HG03575 (cell line): Measurements from ENCODE around the gene ANG.
"Not testable (repeated sequence)": the region's sequence is repeated elsewhere in the genome, so short reads cannot be mapped to it uniquely, and the experiment has no call there.

Experiments used
- ATAC-seq: cut with Tn5 transposase; IDR thresholded peaks from one replicate; pipeline ENCODE4 v1.9.1; 2021; ENCODE audit not compliant: unreplicated experiment, insufficient number of reproducible peaks, low FRiP score; ENCODE audit errors: extremely low read depth

ANG gene

DNA sequence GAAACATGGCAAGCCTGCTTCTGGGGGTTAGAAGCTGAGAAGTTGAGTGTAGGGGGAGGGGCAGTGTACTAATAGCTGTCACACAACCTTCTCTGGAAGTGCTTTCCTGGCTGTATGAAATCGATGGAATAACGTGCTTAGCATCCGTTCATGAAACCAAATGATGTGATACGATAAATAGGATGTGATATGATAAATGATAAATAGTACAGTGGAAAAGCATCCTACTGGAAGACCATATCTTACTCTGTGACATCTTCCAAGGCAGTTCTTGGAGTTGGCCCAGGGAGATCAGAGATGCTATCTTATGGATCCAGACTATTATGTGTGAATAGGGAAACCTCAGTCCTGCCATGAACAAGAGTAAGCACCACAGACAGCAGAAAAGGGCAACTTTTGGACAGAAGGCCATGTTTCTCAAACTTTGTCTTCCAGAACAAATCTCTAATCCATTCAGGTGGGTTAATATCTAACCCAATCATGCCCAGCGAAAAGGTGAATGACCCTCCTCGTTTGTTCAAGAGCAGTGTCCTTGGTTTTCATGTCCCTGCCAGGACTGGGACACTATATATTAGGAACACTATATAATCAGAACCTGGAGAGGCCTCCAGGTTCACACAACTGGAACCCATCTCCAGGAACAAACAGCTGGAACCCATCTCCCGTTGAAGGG is at the start of gene ANG:
ANG (plus strand) TSS at position 598 of the 673 bp plus-strand sequence. CDS start 4,801 bp downstream, outside the sequence.
- ATAC-seq = no peak

DNA sequence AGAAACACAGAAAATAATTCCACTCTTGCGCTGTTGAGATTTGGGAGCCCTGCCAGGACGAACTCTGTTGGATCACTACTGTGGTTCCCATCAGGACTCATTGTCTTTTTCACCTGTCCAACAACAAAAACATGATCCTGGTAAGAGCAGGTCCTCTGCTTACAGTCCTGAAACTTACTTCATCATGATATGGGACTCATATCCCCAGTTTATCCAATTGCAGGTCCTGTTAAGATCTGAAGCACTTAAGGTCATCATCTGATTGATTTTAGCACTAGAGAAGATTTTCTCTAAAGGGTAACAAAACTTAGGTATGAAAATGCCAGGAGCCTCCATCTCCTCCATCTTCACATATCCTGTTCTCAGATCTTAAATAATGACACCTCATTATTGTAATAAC is 47.0 kb upstream of the ANG start, which contains the start of gene OR6S1:
OR6S1 (minus strand) TSS at position 101 of the 400 bp plus-strand sequence; CDS start at position 101, 0 bp downstream.
- ATAC-seq = no peak

DNA sequence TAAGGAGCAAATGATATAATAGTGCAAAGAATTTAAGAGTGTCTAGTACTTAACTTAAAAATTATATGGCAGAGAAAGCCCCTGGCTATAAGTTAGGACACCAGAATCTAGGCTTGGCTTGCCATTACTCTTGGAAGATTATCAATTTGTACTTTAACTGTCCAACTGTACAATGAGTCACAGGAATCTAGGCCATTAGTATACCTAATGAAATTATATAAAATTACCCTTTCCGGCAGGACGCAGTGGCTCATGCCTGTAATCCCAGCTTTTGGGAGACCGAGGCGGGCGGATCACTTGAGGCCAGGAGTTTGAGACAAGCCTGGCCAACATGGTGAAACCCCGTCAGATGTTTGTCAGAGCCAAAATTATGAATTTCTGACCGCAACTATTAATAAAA is 46.4 kb upstream of the ANG start:
- ATAC-seq = no peak

DNA sequence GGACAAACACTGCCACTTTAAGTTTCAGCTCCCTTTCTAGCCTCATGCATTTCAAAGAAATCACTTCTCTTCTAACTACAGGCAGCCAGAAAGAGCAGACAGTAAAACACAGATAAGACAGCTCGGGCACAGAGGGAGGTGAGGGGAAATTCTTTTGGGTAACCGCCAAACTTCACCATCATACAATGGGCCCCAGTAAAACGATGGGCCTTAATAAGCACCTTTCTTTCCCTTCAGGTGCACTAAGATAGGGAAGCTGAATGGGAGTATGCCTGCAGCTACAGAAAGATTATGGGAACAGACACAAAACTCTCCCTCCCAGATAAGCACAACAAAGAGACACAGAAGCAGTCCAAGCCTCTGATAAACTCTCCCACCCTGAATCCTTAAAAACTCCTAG is 45.8 kb upstream of the ANG start:
- ATAC-seq = not testable (repeated sequence)

DNA sequence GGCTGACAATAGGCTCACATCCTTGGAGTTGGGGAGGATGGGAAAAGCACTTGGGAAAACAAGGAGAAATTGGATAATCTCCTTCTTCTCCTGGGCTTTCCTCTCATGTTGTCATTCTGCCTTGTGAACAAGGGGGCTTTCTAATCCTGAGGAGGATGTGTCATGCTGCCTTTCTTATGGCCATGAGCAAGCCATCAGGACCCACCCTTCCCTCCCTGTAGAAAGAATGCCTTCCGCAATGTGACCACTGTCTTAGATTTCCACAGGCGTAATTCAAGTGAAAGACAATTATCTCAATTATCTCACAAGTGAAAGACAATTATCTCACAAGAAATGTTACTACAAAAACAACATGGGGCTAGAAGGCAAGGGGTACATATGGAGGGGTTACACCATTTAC is 44.0 kb upstream of the ANG start:
- no peak for ATAC-seq

DNA sequence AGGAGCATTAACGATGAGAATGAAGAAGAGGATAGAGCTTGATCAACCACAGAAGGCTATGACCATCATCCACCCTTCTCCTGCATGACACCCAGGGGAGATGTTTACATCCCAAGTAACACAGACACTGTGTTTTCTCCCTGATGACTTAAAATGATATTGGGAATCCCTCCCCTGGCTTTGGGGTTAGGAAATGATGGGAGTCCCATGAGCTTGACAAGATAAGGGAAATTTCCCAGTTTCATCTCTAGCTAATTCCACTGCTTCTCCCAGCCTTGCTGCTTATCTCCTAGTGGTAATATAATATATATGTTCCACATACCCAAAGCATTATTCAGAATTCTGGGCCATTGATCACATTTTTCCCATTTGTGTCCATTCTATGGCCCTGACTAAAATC is 43.1 kb upstream of the ANG start:
- no peak for ATAC-seq

DNA sequence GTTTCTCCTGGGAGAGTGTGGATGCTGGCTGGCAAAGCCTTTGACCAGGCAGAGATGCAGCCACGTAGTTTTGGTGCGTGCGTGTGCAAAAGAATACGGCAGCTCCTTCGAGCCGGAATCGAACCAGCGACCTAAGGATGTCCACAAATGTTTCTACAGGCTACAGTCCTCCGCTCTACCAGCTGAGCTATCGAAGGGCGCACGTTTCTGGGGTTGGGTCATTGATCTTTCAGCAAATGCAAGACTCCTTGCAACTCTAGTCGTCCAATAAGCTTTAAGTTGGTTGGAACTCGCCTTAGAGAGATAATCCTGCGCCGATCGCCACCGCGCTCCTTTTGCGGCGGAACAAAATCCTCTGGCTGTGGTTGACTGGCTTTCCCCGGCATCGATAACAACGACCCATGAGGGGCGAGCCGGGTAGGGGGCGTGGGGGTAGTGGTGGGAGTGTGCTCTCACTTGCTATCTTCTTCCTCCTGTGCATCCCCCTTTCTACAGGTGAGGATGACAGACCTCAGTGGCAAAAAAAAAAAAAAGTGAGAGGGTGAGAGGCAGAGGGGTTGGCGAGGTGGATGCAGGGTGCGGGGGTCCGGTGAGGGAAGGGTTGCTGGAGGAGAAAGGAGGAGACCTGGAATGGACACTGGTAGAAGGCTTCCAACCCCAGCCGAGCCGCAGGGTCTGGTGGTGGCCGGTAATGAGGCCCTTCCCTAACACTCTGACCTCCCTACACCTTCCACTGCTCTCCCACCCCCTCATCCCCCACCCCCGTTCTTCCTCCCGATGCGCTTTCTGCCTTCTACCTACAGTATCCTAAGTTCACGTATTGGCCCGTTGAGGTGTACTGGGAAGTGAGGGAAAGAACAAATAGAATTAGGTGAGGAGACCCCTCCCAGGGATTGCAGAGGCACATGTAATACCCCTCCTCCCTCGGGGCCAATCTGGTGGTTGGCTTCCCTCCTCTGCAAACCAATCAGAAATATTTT is 35.3 kb upstream of the ANG start:
- ATAC-seq = no peak

DNA sequence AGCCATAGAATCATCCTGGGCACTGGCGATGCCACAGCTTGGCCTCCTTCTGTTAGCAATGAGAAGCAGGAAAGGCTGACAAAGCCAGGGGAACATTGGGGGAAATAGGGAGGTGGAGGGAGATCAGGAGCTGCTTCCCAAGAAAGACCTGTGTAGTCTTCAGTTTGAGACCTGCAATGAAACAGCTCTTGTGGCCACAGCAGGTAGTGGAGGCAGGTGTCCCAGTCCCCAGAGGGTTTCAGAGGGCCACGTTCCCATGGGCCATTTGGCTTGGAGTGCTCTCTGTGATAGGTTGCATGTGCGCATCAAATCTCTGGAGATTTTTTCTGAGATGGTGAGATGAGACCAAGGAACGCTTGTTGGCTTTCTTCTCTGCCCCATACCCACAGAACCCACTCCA is 32.7 kb upstream of the ANG start:
- no peak for ATAC-seq

DNA sequence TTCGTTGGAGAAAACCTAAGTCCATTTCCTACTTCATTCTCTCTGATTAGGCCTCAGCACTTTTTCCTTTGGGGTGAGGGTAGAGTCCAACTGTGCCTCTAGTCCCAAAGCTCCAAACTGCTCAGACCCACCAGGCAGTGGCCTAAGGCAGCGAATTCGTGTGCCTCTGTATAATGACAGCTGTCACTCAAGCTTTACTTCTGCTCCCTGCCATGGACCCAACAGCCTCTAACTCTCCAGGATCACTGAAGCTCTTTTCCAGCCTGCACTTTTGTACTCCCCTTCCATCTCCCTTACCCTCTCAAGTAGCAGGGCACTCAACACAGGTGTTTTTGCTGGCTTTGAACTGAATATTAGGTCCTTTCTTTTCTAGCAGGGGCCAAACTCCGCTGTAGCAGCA is 32.3 kb upstream of the ANG start:
- no peak for ATAC-seq

DNA sequence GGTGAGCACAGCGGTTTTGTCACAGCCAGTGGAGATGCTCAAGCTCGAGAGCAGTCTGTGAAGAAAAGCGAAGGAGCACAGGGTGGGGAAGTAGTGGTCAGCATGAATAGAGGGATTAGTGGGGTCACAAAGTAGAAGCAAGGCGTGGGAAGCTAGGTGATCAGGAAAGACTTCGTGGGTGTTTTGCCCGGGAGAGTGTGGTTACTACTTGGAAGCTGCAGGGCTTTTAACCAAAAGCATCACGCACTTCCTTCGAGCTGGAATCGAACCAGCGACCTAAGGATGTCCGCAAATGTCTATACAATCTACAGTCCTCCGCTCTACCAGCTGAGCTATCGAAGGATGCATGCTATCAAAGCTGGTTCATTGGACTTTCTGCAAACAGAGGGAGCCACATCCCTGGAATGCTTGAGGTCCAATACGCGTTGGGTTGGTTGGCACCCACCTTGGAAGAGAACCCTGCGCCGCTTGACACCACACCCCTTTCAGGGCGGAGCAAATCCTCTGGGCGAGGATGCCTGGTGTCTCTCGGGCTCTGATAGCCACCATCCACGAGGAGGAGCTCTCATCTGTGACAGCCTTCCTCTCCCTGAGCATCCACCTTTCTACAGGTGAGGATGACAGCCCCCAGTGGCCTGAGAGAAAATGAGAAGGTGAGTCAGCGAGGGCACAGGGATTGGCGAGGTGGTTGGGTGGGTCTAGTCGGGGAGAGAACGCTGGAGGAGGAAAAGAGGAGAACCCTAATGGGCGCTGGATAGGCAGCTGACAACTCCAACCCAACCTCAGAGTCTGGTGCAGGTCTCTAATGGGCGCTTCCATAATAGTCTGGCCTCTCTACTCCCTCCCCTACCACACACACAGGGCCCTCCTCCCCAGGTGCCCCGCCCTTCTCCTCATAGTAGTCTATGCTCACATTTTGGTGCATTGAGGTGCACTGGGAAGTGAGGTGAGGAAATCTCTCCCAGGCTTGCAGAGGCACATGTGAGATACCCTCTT is 31.1 kb upstream of the ANG start:
- no peak for ATAC-seq

DNA sequence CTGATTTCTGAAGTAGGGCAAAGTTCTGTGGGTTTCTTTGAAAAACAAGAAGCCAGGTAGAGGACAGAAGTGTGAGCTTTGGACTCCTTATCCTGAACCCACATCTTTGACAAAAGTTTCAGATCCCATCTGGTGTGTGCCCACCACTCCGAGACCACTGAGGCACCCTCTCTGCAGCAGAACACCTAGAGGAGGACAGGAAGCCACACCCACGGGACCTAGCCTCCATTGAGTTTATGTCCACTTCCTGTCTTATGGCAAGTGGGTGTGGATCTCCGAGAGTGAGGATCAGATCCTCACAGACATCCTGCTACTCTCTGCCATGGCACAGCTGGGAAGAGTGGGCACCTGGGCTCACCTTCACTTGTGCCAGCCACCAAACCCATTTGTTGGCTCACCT is 30.3 kb upstream of the ANG start:
- ATAC-seq = no peak

DNA sequence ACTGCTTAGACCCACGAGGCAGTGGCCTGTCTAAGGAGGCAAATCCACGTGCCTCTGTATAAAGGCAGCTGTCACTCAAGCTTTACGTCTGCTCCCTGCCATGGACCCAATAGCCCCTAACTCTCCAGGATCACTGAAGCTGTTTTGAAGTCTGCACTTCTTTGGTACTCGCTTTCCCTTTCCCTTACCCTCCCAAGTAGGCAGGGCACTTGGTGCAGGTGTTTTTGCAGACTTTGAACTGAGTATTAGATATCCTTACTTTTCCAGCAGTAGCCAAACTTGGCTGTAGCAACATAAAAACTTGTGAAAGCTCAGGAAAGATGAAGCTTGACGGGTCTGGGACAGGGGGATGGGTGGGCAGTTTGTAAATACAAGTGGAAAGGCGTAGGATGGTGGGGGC is 29.2 kb upstream of the ANG start:
- ATAC-seq = no peak

DNA sequence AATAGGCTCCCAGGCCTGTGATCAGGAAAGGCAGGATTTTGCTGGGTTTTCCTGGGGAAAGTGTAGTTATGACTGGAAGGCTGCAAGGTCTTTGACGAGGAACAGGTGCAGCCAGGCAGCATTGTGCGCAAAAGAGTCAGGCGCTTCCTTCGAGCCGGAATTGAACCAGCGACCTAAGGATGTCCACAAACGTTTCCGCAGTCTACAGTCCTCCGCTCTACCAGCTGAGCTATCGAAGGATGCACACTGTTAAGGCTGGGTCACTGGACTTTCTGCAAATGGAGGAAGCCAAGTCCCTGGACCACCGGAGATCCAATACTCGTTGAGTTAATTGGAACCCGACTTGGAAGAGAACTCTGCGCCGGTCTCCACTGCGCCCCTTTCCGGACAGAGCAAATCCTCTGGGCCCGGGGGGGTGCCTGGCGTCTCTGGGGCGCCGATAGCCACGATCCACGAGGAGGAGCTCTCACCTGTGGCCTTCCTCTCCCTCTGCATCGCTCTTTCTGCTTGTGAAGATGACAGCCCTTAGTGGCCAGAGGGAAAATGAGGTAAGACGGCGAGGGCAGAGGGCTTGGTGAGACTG is 28.7 kb upstream of the ANG start:
- no peak for ATAC-seq

DNA sequence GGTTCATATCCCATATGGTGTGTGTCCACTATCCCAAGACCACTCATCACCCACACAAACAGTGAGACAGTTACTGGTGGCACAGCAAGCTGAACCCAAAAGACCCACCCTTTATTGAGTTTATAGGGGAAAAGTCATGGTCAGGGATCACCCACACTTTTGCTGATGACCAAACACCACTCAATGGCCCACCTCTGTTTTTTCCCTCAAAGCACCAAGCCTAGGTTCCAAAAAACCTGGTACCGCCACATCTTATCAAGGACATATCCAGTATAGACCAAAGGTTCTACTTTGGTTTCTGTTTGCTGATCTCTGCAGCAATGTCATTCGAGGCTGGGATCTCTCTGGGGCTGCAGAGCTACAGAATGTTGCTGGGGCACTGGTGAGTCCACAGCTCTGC is 27.4 kb upstream of the ANG start:
- ATAC-seq = no peak

DNA sequence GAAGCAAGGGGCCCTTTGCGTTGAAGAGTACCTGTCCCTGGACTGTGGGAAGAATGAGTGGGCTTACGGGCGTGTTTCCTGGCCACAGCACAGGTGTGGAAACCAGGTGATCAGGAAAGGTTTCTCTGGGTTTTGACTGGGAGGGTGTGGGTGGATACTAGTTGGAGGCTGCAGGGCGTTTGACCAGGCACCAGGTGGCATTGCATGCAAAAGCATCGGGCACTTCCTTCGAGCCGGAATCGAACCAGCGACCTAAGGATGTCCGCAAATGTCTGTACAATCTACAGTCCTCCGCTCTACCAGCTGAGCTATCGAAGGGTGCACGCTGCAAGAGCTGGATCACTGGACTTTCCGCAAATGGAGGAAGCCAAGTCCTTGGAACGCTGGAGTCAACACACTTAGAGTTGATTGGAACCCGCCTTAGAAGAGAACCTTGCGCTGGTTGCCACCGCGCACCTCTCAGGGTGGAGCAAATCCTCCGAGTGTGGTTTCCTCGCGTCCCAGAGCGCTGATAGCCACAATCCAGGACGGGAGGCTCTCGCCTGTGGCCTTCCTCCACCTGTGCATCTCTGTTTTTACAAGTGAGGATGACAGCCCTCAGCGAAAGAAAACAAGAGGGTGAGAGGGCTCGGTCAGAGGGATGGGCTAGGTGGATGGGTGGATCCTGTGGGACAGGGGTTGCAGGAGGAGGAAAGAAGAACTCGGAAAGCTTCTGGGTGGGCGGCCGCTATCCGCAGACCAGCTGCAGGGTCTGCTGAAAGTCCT is 25.4 kb upstream of the ANG start:
- ATAC-seq = no peak

DNA sequence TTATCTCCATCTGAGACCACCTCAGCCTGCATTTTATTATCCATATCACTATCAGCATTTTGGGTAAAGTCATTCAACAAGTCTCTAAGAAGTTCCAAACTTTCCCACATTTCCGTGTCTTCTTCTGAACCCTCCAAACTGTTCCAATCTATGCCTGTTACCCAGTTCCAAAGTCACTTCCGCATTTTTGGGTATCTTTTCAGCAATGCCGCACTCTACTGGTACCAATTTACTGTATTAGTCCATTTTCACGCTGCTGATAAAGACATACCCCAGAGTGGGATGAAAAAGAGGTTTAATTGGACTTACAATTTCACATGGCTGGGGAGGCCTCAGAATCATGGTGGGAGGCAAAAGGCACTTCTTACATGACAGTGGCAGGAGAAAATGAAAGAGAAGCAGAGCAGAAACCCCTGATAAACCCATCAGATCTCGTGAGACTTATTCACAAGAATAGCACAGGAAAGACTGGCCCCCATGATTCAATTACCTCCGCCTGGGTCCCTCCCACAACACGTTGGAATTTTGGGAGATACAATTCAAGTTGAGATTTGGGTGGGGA is 22.1 kb upstream of the ANG start:
- ATAC-seq = not testable (repeated sequence)

DNA sequence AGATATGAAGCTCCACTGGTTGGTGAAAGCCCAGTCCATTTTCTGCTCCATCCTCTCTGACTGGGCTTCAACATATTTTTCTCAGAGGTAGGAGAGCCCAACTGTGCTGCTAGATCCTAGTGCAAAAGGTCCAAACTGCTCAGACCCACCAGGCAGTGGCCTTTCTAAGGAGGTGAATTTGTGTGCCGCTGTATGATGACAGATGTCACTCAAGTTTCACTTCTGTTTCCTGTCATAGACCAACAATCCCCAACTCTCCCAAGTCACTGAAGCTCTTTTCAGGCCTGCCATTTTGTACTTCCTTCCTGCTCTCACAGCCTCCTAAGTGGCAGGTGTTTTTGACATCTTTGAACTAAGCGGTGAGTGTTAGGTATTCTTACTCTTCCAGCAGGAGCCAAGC is 20.6 kb upstream of the ANG start:
- ATAC-seq = peak; percentile 50

DNA sequence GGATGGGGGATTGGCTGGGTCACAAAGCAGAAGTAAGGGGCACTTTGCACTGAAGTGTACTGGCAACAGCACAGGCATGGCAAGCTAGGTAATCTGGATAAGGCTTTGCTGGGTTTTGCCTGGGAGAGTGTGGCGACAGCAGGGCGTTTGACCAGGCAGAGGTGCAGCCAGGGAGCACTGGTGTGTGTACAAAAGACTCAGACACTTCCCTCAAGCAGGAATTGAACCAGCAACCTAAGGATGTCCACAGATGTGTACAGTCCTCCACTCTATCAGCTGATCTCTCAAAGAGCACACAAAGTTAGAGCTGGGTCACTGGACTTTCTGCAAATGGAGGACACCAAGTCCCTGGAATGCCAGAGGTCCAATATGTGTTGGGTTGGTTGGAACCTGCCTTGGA is 19.6 kb upstream of the ANG start:
- ATAC-seq = no peak
